H1 (cell line): ENCODE measurements around the gene NECTIN1. TPM values are rescaled to one million over a fixed set of nuclear protein-coding genes. Genes with fewer than 3 reads are reported as not detected.

Experiments used
- CTCF ChIA-PET: fragments of 300-600 bp; sonication (Branson Sonifier 250); formaldehyde crosslinking; loops from one replicate; lab custom pipeline; 2021; ENCODE audit not compliant: partially characterized antibody; lab: Charles Lee
- POLR2A ChIA-PET: fragments of 300-600 bp; sonication (Branson Sonifier 250); formaldehyde crosslinking; loops from one replicate; lab custom pipeline; 2021; ENCODE audit warnings: inconsistent platforms; ENCODE audit not compliant: partially characterized antibody; lab: Charles Lee
- DNase-seq, 2 experiments: peaks; one replicate each; pipeline versions ENCODE4 v3.0.0 to v3.0.0-alpha.2; 2010 to 2022; ENCODE audit warnings: low spot score in 2 of 2, low read depth in 1 of 2, mixed read lengths in 1 of 2
- FAIRE-seq: peaks from 2 replicates; lab custom pipeline; 2011; peaks lifted over from hg19 to GRCh38; lab: Jason Lieb, UNC
- H2AFZ ChIP-seq: 2 replicates; pipeline ENCODE4 v1.8.1; 2012; ENCODE audit warnings: low read length, inconsistent platforms
- H2AK5ac ChIP-seq: 2 replicates; pipeline ENCODE4 v1.6.1; 2013; ENCODE audit warnings: low read depth, low read length
- H2BK120ac ChIP-seq: replicated peaks from 2 replicates; pipeline ENCODE3; 2013; ENCODE audit warnings: low read depth, low read length, inconsistent platforms
- H2BK12ac ChIP-seq: 2 replicates; pipeline ENCODE4 v1.6.1; 2013; ENCODE audit warnings: low read depth, low read length
- H2BK15ac ChIP-seq: 2 replicates; pipeline ENCODE4 v1.6.1; 2013; ENCODE audit warnings: low read length
- H2BK20ac ChIP-seq: 2 replicates; pipeline ENCODE4 v1.6.1; 2013; ENCODE audit warnings: low read length
- H2BK5ac ChIP-seq: 2 replicates; pipeline ENCODE4 v1.6.1; 2013; ENCODE audit warnings: low read depth, low read length
- H3K14ac ChIP-seq: 2 replicates; pipeline ENCODE4 v1.6.1; 2013; ENCODE audit warnings: inconsistent platforms; ENCODE audit not compliant: insufficient read length
- H3K18ac ChIP-seq: 2 replicates; pipeline ENCODE4 v1.6.1; 2013; ENCODE audit warnings: low read length; ENCODE audit errors: extremely low read depth
- H3K23ac ChIP-seq: 2 replicates; pipeline ENCODE4 v1.6.1; 2013; ENCODE audit warnings: inconsistent platforms; ENCODE audit not compliant: insufficient read length
- H3K23me2 ChIP-seq: 2 replicates; pipeline ENCODE4 v1.6.1; 2013; ENCODE audit warnings: low read depth, low read length
- H3K27ac ChIP-seq: 2 replicates; pipeline ENCODE4 v1.6.1; 2011; ENCODE audit warnings: low read depth, low read length, inconsistent platforms
- H3K27me3 ChIP-seq, 4 experiments: replicated peaks in 1 of 4; 1 replicate in 1 of 4; 2 replicates in 3 of 4; pipeline versions ENCODE4 v1.6.1 to v1.8.1; 2011 to 2013; ENCODE audit warnings: low read length in 3 of 4, mild to moderate bottlenecking in 3 of 4, inconsistent platforms in 2 of 4, mixed read lengths in 2 of 4, moderate library complexity in 1 of 4; ENCODE audit not compliant: control insufficient read depth in 3 of 4, insufficient read depth in 3 of 4; ENCODE audit errors: extremely low read depth in 1 of 4
- H3K36me3 ChIP-seq, 4 experiments: 2 replicates each; pipeline versions ENCODE4 v1.6.1 to v1.8.1; 2011 to 2013; ENCODE audit warnings: mild to moderate bottlenecking in 4 of 4, low read length in 3 of 4, moderate library complexity in 2 of 4, control low read depth in 1 of 4, inconsistent platforms in 1 of 4; ENCODE audit not compliant: insufficient read depth in 4 of 4, control insufficient read depth in 2 of 4
- H3K4ac ChIP-seq: replicated peaks from 2 replicates; pipeline ENCODE3; 2013; ENCODE audit warnings: low read length, low read depth, mixed read lengths, inconsistent platforms; ENCODE audit not compliant: insufficient read length
- H3K4me1 ChIP-seq, 4 experiments: replicated peaks in 1 of 4; 1 replicate in 1 of 4; 2 replicates in 3 of 4; pipeline versions ENCODE4 v1.6.1 to v1.8.1; 2011 to 2013; ENCODE audit warnings: low read length in 3 of 4, inconsistent platforms in 2 of 4, mixed read lengths in 1 of 4; ENCODE audit not compliant: insufficient read depth in 4 of 4, control insufficient read depth in 3 of 4
- H3K4me2 ChIP-seq, 2 experiments: 2 replicates each; pipeline versions ENCODE4 v1.6.1 to v1.8.1; 2011 to 2013; ENCODE audit warnings: low read depth in 2 of 2, low read length in 2 of 2, control low read depth in 1 of 2, inconsistent platforms in 1 of 2, mild to moderate bottlenecking in 1 of 2; ENCODE audit not compliant: insufficient read depth in 1 of 2
- H3K4me3 ChIP-seq, 4 experiments: fragments of 200-600, 300-600 bp in 1 of 4; sonication (generic), shearing (Covaris generic), sonication (Bioruptor Twin) in 1 of 4; 2 replicates each; pipeline versions ENCODE4 v1.5.1 to v1.8.1; 2011 to 2016; ENCODE audit warnings: low read length in 4 of 4, low read depth in 3 of 4, control low read depth in 2 of 4, inconsistent platforms in 2 of 4, mild to moderate bottlenecking in 2 of 4, mixed read lengths in 1 of 4, moderate library complexity in 1 of 4; ENCODE audit not compliant: insufficient read depth in 2 of 4; ENCODE audit errors: extremely low read depth in 1 of 4
- H3K56ac ChIP-seq: replicated peaks from 2 replicates; pipeline ENCODE3; 2013; ENCODE audit warnings: low read depth, mild to moderate bottlenecking, mixed read lengths, low read length, inconsistent platforms; ENCODE audit not compliant: insufficient read length
- H3K79me1 ChIP-seq: 2 replicates; pipeline ENCODE4 v1.6.1; 2013; ENCODE audit warnings: low read depth, low read length, control low read depth
- H3K79me2 ChIP-seq, 2 experiments: 2 replicates each; pipeline versions ENCODE4 v1.6.1 to v1.8.1; 2012 to 2013; ENCODE audit warnings: low read length in 2 of 2, mild to moderate bottlenecking in 2 of 2, inconsistent platforms in 1 of 2; ENCODE audit not compliant: insufficient read depth in 2 of 2, control insufficient read depth in 1 of 2
- H3K9ac ChIP-seq, 4 experiments: replicated peaks in 1 of 4; 1 replicate in 1 of 4; 2 replicates in 3 of 4; pipeline versions ENCODE4 v1.6.1 to v1.8.1; 2011 to 2013; ENCODE audit warnings: low read depth in 3 of 4, low read length in 3 of 4, control low read depth in 2 of 4, mild to moderate bottlenecking in 2 of 4, moderate library complexity in 2 of 4, inconsistent platforms in 1 of 4; ENCODE audit errors: extremely low read depth in 1 of 4
- H3K9me3 ChIP-seq, 2 experiments: 2 replicates each; pipeline versions ENCODE4 v1.6.1 to v1.8.1; 2012 to 2013; ENCODE audit warnings: mild to moderate bottlenecking in 2 of 2, moderate library complexity in 2 of 2, control low read depth in 1 of 2, inconsistent platforms in 1 of 2, low read depth in 1 of 2, low read length in 1 of 2, mixed read lengths in 1 of 2; ENCODE audit not compliant: insufficient read depth in 2 of 2
- H4K20me1 ChIP-seq, 2 experiments: replicated peaks in 1 of 2; 2 replicates each; pipeline versions ENCODE3 to v1.8.1; 2011 to 2013; ENCODE audit warnings: inconsistent platforms in 2 of 2, low read length in 2 of 2, mild to moderate bottlenecking in 1 of 2; ENCODE audit not compliant: insufficient read depth in 2 of 2, control insufficient read depth in 1 of 2
- H4K5ac ChIP-seq: 2 replicates; pipeline ENCODE4 v1.6.1; 2013; ENCODE audit warnings: low read length, low read depth, mixed read lengths, inconsistent platforms; ENCODE audit not compliant: insufficient read length
- H4K8ac ChIP-seq: 2 replicates; pipeline ENCODE4 v1.8.0; 2013; ENCODE audit warnings: mild to moderate bottlenecking, moderate library complexity, low read length, inconsistent platforms; ENCODE audit not compliant: insufficient read depth; ENCODE audit errors: extremely low read depth
- H4K91ac ChIP-seq: replicated peaks from 2 replicates; pipeline ENCODE3; 2013; ENCODE audit warnings: low read length, mixed read lengths, inconsistent platforms; ENCODE audit not compliant: insufficient read length
- CTCF ChIP-seq, 3 experiments: IDR thresholded peaks; 1 replicate in 2 of 3; 2 replicates in 1 of 3; pipeline versions ENCODE4 v1.5.1 to v1.6.1; 2011; ENCODE audit warnings: low read length in 3 of 3, mild to moderate bottlenecking in 3 of 3, inconsistent platforms in 2 of 3, low read depth in 1 of 3, moderate library complexity in 1 of 3; ENCODE audit not compliant: insufficient read depth in 1 of 3; ENCODE audit errors: control extremely low read depth in 1 of 3
- EZH2 ChIP-seq: fragments of 200-600 bp; sonication (generic); IDR thresholded peaks from 2 replicates; pipeline ENCODE4 v1.7.1; 2012; ENCODE audit warnings: low read depth, mild to moderate bottlenecking, moderate library complexity, low read length, inconsistent platforms; ENCODE audit not compliant: severe bottlenecking
- RAD21 ChIP-seq, 2 experiments: IDR thresholded peaks in 1 of 2; conservative IDR thresholded peaks in 1 of 2; 2 replicates each; pipeline ENCODE4 v1.6.1; 2011; ENCODE audit warnings: low read depth in 2 of 2, low read length in 2 of 2, improper control_type of control experiment in 1 of 2, inconsistent platforms in 1 of 2, mild to moderate bottlenecking in 1 of 2, moderate library complexity in 1 of 2
- whole genome bisulfite sequencing, 2 experiments: shearing (Covaris generic) in 1 of 2; methylation state at CpG; one replicate each; pipeline versions ENCODE4 v1.1.6 to v1.1.7; 2013 to 2015; ENCODE audit warnings: low lambda C conversion rate in 2 of 2, mixed read lengths in 2 of 2, inconsistent platforms in 1 of 2, low coverage in 1 of 2, missing lambda C conversion rate in 1 of 2; ENCODE audit not compliant: insufficient replicate concordance in 2 of 2, insufficient coverage in 1 of 2, insufficient read length in 1 of 2; ENCODE audit errors: extremely low coverage in 1 of 2, missing lambda C conversion rate in 1 of 2; 5-methylcytosine and 5-hydroxymethylcytosine counted together
- polyA plus RNA-seq, 7 experiments: library from polyadenylated mRNA; depleted of rRNA in 3 of 7; stranded (reverse) in 5 of 7; unstranded in 2 of 7; fragments of >200 nt in 5 of 7; fragments of 200-250 nt in 2 of 7; gene quantifications; 1 replicate in 5 of 7; 2 replicates in 1 of 7; 4 replicates in 1 of 7; pipeline versions ENCODE4 v1.2.1 to v1.2.3, GENCODE V29; 2011 to 2013; ENCODE audit warnings: missing spikeins in 2 of 7, mixed read lengths in 2 of 7
- total RNA-seq: library from RNA; stranded (reverse); fragmentation: NEBNext Ultra II Directional; extraction: Animal tissue kit (Norgen Biotek cat#: 25700); gene quantifications from 2 replicates; pipeline ENCODE4 v1.2.1, GENCODE V29; 2021

Gene NECTIN1
- total and polyA plus RNA-seq, 2 of the 8 experiments (the other 6 are each of a cell fraction or from before 2014, with no cell fraction given): 43.2 to 97.7 TPM

GRCh38 chr11:119622454-119623143 is 106.4 kb downstream of the NECTIN1 start:
- Histone ChIP-seq H4K8ac (0 out of 2 replicates have a peak overlapping the region, but pooled peaks have one; percentile 45), H3K14ac (no peak overlapping the region), H3K23ac (no peak overlapping the region), H3K23me2 (no peaks in the 10 kb centered on the region), H3K9ac (no peak overlapping the region), H4K5ac (no peak overlapping the region), H3K18ac (no peak overlapping the region), H2BK20ac (no peak overlapping the region), H2BK120ac (no peak overlapping the region), H3K36me3 (no peaks in the 10 kb centered on the region), H3K4ac (no peak overlapping the region), H3K79me2 (no peaks in the 10 kb centered on the region), H2AK5ac (no peak overlapping the region), H2BK12ac (no peak overlapping the region), H3K4me1 (peaks cover 7 to 34% (median 20%) of the 10 kb centered on the region in 4 experiments), H2AFZ (no peak overlapping the region), H3K27ac (no peak overlapping the region), H3K9me3 (no peaks in the 10 kb centered on the region), H2BK15ac (0 out of 2 replicates have a peak overlapping the region, but pooled peaks have one; percentile 40), H4K20me1 (peaks cover 0 to 2% of the 10 kb centered on the region in 2 experiments), H3K4me2 (no peak overlapping the region), H3K79me1 (no peaks in the 10 kb centered on the region), H4K91ac (peak overlapping the region; percentile 12), H3K56ac (no peak overlapping the region), H2BK5ac (no peak overlapping the region), H3K27me3 (no peaks in the 10 kb centered on the region; a peak in 2 of 7 replicates), H3K4me3 (no peak overlapping the region)
- WGBS, 2 experiments: 93% methylated on average over 17 of the region's 17 CpGs; no CpG with 5 or more reads in 1 of the 2 experiments
- ChIA-PET CTCF (interaction anchor here (0.7 to 14.8 kb wide), 25 partner anchors 7 to 935 kb away, joined by 3 to 245 read pairs (median 5); partner anchors contain the start of gene NECTIN1), POLR2A (interaction anchor here (0.6 kb wide), 1 partner anchor 94 kb away, joined by 3 read pairs; no protein-coding TSS in a partner anchor)
- no peak for DNase-seq
- FAIRE-seq: no peak
- no peak for TF ChIP-seq EZH2
- TF ChIP-seq RAD21 (IDR thresholded peaks at IDR 0.05 in 1 of 2, conservative IDR thresholded peaks at IDR 0.05 in 1 of 2; ENCODE audit: low read depth in 2 of 2, low read length in 2 of 2): peak in 1 of 2 experiments; percentile 16; a peak in 2 of 4 replicates
- peak in 2 of 3 experiments; percentile 11 to 18; a peak in 3 of 4 replicates for TF ChIP-seq CTCF (IDR thresholded peaks at IDR 0.05; ENCODE audit: control extremely low read depth in 1 of 3, insufficient read depth in 1 of 3, low read depth in 1 of 3, low read length in 3 of 3)
